ENCODE measurements around the gene QRFP. TPM values are rescaled to one million over a fixed set of nuclear protein-coding genes. Genes with fewer than 3 reads are reported as not detected.
"Not testable (repeated sequence)": the region's sequence is repeated elsewhere in the genome, so short reads cannot be mapped to it uniquely, and the experiment has no call there.

QRFP gene
- total RNA-seq, 4 donors from 2014 or later, result not detected

GRCh38 chr9:130852801-130853200 is 43.8 kb downstream of the QRFP start:
- H3K27me3 ChIP-seq, result no peaks in the 10 kb centered on the region
- no peak for TF ChIP-seq CTCF (IDR thresholded peaks at IDR 0.05 in 4 of 5, conservative IDR thresholded peaks at IDR 0.05 in 1 of 5)
- H3K4me3 ChIP-seq, result no peak overlapping the region
- H3K4me1 ChIP-seq, result peaks cover 2 to 7% of the 10 kb centered on the region in 2 donors
- DNase-seq, result no peak
- H3K36me3 ChIP-seq, result peaks cover 0 to 29% of the 10 kb centered on the region in 2 donors
- peak overlapping the region in 3 of 4 donors; percentile 2 to 40 (median 17) for H3K27ac ChIP-seq
- in situ Hi-C loops (cut with MboI; ENCODE audit: low sequenced_read_pairs in 4 of 4), result no loop called here
- no peak for ATAC-seq
- intact Hi-C loops (cut with DNase I; ENCODE audit: low total_unique reads), result no loop called here
- no peaks in the 10 kb centered on the region for H3K9me3 ChIP-seq

DNA sequence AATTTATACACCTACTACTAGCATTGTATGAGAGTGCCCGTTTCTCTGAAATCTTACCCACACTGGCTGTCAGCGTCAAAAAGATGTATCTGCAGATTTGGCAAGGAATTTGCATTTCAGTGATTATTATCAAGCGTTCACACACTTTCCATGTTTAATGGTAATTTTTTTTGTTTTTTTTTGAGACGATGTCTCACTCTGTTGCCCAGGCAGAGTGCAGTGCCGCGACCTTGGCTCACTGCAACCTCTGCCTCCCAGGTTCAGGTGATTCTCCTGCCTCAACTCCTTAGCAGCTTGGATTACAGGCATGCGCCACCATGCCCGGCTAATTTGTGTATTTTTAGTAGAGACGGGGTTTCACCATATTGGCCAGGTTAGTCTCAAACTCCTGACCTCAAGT is 47.3 kb downstream of the QRFP start:
- Histone ChIP-seq H3K9me3 (no peaks in the 10 kb centered on the region), H3K36me3 (peaks cover 0 to 2% of the 10 kb centered on the region in 2 donors), H3K4me1 (peaks cover 35 to 40% of the 10 kb centered on the region in 2 donors), H3K4me3 (no peak overlapping the region), H3K27me3 (no peaks in the 10 kb centered on the region), H3K27ac (peak overlapping the region; percentile 31 to 77 (median 54))
- ATAC-seq, result no peak
- TF ChIP-seq POLR2A (IDR thresholded peaks at IDR 0.05) (no peak), CTCF (IDR thresholded peaks at IDR 0.05 in 4 of 5, conservative IDR thresholded peaks at IDR 0.05 in 1 of 5) (no peak)
- intact Hi-C loops (cut with DNase I; ENCODE audit: low total_unique reads), result no loop called here
- DNase-seq, result no peak
- in situ Hi-C loops (cut with MboI; ENCODE audit: low sequenced_read_pairs in 4 of 4), result no loop called here

- H3K9me3 ChIP-seq; in situ Hi-C loops (cut with MboI; ENCODE audit: low sequenced_read_pairs in 4 of 4); H3K36me3 ChIP-seq; H3K27me3 ChIP-seq; ATAC-seq; DNase-seq; H3K4me3 ChIP-seq; intact Hi-C loops (cut with DNase I; ENCODE audit: low total_unique reads): not testable (repeated sequence)
- Histone ChIP-seq H3K27ac (peak overlapping the region; percentile 72 to 78 (median 78)), H3K4me1 (peaks cover 41 to 48% of the 10 kb centered on the region in 2 donors)
Observed at GRCh38 chr9:130848514-130848913, 48.1 kb downstream of the QRFP start.

- DNase-seq (peak; percentile 72 to 86), ATAC-seq (peak; percentile 80 to 88)
- Histone ChIP-seq H3K27ac (peak overlapping the region; percentile 72 to 78 (median 78)), H3K9me3 (no peaks in the 10 kb centered on the region), H3K27me3 (no peaks in the 10 kb centered on the region), H3K36me3 (no peaks in the 10 kb centered on the region), H3K4me1 (peaks cover 51 to 57% of the 10 kb centered on the region in 2 donors), H3K4me3 (no peak overlapping the region)
- intact Hi-C loops (cut with DNase I; ENCODE audit: low total_unique reads) (loop anchor here (2.0 kb wide), 1 partner anchor 67 kb away; no protein-coding TSS in a partner anchor), in situ Hi-C loops (cut with MboI; ENCODE audit: low sequenced_read_pairs in 4 of 4) (no loop called here)
- TF ChIP-seq CTCF (IDR thresholded peaks at IDR 0.05 in 4 of 5, conservative IDR thresholded peaks at IDR 0.05 in 1 of 5), result no peak
- peak; percentile 18 to 44 for TF ChIP-seq POLR2A (IDR thresholded peaks at IDR 0.05)
Observed at GRCh38 chr9:130847306-130848217, 49.0 kb downstream of the QRFP start.

Data from gastrocnemius medialis (tissue), 4 donors.